ENCODE measurements around the gene MTMR11. TPM values are rescaled to one million over a fixed set of nuclear protein-coding genes. Genes with fewer than 3 reads are reported as not detected.

Gene MTMR11
- total RNA-seq, 1 experiment from 2014 or later: 16.0 TPM

DNA sequence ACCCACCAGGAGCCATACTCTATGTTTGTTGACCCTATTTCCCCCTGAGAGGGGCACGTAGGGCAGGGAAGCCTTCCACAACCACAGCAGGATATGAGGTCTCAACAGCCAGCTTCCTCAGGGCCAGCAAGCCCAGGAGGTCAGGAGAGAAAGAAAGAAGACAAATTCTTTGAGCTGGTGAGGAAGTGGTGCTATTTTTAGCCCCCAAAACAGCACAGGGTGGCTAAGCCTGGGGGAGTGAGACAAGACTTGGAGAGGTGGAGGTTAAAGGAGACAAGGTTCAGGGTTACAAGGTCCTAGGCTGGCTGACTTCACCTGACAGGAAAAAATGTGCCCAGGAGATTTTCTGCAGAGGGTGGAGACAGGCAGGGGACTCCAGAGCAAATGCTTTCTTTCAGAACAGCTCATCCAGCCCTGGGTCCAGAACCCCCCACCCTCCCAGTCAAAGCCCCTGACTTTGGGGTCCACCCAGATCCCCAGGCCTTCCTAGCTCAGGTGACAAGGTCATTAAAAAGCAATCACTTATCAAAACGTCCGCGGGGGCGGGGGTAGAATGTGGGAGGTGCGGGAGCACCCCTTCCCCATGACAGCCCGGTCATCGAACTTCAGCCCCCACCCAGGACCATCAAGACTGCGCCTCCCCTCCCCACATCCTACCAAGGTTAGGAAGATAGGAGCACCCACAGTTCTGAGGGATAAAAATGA, 20.3 kb downstream of the MTMR11 start:
- Histone ChIP-seq H3K9me3 (ENCODE audit: insufficient read depth, low read depth) (no peaks in the 10 kb centered on the region), H3F3A (ENCODE audit: insufficient read depth, low read depth) (peaks cover 6% of the 10 kb centered on the region; the same call in 1 of the 2 replicates), H2AFZ (no peak overlapping the region), H3K36me3 (ENCODE audit: low read depth) (no peaks in the 10 kb centered on the region), H3K4me1 (replicated peaks; ENCODE audit: insufficient read depth) (no peaks in the 10 kb centered on the region), H3K27me3 (ENCODE audit: insufficient read depth, low read depth) (no peaks in the 10 kb centered on the region), H3K79me2 (ENCODE audit: low read depth) (no peaks in the 10 kb centered on the region), H4K20me1 (ENCODE audit: insufficient read depth) (no peaks in the 10 kb centered on the region), H3K27ac (no peak overlapping the region), H3K4me2 (no peak overlapping the region), H3K4me3 (no peak overlapping the region), H3K9me2 (ENCODE audit: insufficient read depth) (no peaks in the 10 kb centered on the region)
- POLR2A ChIA-PET (ENCODE audit: unreplicated experiment): no interaction called here
- intact Hi-C loops (cut with micrococcal nuclease; ENCODE audit: unreplicated experiment): no loop called here
- no TSS peak for BruUV-seq (replicated peaks)
- no peak for TF ChIP-seq EZH2 (IDR thresholded peaks at IDR 0.05; ENCODE audit: low read depth)
- TF ChIP-seq, protein P1, sequence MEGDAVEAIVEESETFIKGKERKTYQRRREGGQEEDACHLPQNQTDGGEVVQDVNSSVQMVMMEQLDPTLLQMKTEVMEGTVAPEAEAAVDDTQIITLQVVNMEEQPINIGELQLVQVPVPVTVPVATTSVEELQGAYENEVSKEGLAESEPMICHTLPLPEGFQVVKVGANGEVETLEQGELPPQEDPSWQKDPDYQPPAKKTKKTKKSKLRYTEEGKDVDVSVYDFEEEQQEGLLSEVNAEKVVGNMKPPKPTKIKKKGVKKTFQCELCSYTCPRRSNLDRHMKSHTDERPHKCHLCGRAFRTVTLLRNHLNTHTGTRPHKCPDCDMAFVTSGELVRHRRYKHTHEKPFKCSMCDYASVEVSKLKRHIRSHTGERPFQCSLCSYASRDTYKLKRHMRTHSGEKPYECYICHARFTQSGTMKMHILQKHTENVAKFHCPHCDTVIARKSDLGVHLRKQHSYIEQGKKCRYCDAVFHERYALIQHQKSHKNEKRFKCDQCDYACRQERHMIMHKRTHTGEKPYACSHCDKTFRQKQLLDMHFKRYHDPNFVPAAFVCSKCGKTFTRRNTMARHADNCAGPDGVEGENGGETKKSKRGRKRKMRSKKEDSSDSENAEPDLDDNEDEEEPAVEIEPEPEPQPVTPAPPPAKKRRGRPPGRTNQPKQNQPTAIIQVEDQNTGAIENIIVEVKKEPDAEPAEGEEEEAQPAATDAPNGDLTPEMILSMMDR (conservative IDR thresholded peaks at IDR 0.05): no peak
- no peak for DNase-seq
- CTCF ChIA-PET: no interaction called here

DNA sequence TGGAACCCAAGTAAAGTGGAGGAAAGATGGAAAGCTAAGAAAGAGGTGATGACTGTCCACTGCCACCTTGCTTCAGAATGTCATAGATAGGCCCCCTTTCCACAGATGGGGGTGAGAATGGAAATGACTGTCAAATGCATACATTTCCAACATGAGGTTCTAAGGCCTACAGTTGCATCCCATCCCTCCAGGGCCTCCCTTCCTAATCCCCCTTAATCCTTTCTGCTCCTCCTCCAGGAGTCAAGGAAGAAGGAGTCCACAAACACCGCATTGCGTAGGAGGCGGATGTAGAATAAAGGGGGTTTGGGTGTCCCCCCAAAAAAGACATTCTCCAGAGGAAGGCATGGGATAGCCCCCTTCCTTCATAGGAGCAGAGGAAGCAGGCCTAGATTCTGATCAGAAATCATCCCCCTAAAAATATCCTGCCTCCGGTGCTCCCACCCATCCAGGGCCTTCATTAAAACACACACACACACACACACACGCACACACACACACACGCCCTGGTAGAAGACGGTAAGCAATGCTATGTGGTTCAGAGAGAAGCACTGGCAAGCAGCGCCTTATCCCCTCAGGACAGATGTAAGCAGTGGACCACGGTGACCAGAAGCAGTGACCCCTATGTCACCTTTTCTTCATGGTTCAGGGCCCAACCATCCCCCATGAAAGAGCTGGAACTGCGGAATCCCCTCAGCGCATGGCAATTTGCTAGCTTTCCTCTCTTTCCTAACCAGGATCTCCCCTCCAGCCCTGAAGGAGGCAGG, 21.1 kb downstream of the MTMR11 start:
- no peak for DNase-seq
- no peak overlapping the region for H3K4me3 ChIP-seq
- no peaks in the 10 kb centered on the region for H3K4me1 ChIP-seq (replicated peaks; ENCODE audit: insufficient read depth)
- H3K9me2 ChIP-seq (ENCODE audit: insufficient read depth): no peaks in the 10 kb centered on the region
- H4K20me1 ChIP-seq (ENCODE audit: insufficient read depth): no peaks in the 10 kb centered on the region
- TF ChIP-seq, protein P1 (conservative IDR thresholded peaks at IDR 0.05): no peak
- no peak for TF ChIP-seq EZH2 (IDR thresholded peaks at IDR 0.05; ENCODE audit: low read depth)
- ChIA-PET POLR2A (ENCODE audit: unreplicated experiment) (no interaction called here), CTCF (no interaction called here)
- no peaks in the 10 kb centered on the region for H3K79me2 ChIP-seq (ENCODE audit: low read depth)
- no peak overlapping the region for H2AFZ ChIP-seq
- H3K4me2 ChIP-seq: no peak overlapping the region
- BruUV-seq (replicated peaks): no TSS peak
- H3F3A ChIP-seq (ENCODE audit: insufficient read depth, low read depth): no peaks in the 10 kb centered on the region
- no peaks in the 10 kb centered on the region for H3K36me3 ChIP-seq (ENCODE audit: low read depth)
- intact Hi-C loops (cut with micrococcal nuclease; ENCODE audit: unreplicated experiment): no loop called here
- H3K9me3 ChIP-seq (ENCODE audit: insufficient read depth, low read depth): no peaks in the 10 kb centered on the region
- no peak overlapping the region for H3K27ac ChIP-seq
- H3K27me3 ChIP-seq (ENCODE audit: insufficient read depth, low read depth): no peaks in the 10 kb centered on the region

DNA sequence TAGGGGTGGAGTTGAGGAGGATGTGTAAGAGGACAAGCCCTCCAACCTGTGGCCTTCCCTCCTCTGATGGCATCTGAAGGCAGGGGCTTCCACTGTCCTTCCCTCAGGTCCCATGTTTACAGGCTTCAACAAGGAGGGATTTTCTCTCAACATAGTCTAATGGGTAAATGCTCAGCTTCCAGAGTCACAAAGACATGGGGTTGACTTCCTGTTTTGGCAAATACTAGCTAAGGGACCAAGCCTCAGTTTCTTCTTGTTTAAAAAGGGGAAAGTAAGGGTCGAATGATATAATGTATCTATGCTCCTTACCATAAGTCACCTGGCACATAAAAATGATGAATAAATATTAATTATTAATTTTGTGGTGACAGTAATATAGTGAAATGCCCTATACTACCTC, 22.1 kb downstream of the MTMR11 start:
- Histone ChIP-seq H3K9me3 (ENCODE audit: insufficient read depth, low read depth) (no peaks in the 10 kb centered on the region), H3K79me2 (ENCODE audit: low read depth) (no peaks in the 10 kb centered on the region), H4K20me1 (ENCODE audit: insufficient read depth) (no peaks in the 10 kb centered on the region), H3K36me3 (ENCODE audit: low read depth) (no peaks in the 10 kb centered on the region), H3K4me2 (no peak overlapping the region), H2AFZ (no peak overlapping the region), H3K4me1 (replicated peaks; ENCODE audit: insufficient read depth) (no peaks in the 10 kb centered on the region), H3K9me2 (ENCODE audit: insufficient read depth) (no peaks in the 10 kb centered on the region), H3F3A (ENCODE audit: insufficient read depth, low read depth) (no peaks in the 10 kb centered on the region), H3K4me3 (no peak overlapping the region), H3K27me3 (ENCODE audit: insufficient read depth, low read depth) (peaks cover 9% of the 10 kb centered on the region; the same call in 1 of the 2 replicates), H3K27ac (no peak overlapping the region)
- POLR2A ChIA-PET (ENCODE audit: unreplicated experiment): interaction anchor here (0.7 kb wide), 1 partner anchor 97 kb away, joined by 3 read pairs; no protein-coding TSS in a partner anchor
- intact Hi-C loops (cut with micrococcal nuclease; ENCODE audit: unreplicated experiment): no loop called here
- BruUV-seq (replicated peaks): no TSS peak
- CTCF ChIA-PET: no interaction called here
- no peak for TF ChIP-seq EZH2 (IDR thresholded peaks at IDR 0.05; ENCODE audit: low read depth)
- TF ChIP-seq, protein P1 (conservative IDR thresholded peaks at IDR 0.05): no peak
- no peak for DNase-seq

Measured in PC-9 (cell line).